GM19351 (cell line): ENCODE data around the gene BAG3.
"Not testable (repeated sequence)": the region's sequence is repeated elsewhere in the genome, so short reads cannot be mapped to it uniquely, and the experiment has no call there.

Experiments
- ATAC-seq: cut with Tn5 transposase; IDR thresholded peaks from one replicate; pipeline ENCODE4 v1.9.1; 2021; ENCODE audit warnings: mild to moderate bottlenecking, moderate library complexity; ENCODE audit not compliant: unreplicated experiment

The BAG3 gene

DNA sequence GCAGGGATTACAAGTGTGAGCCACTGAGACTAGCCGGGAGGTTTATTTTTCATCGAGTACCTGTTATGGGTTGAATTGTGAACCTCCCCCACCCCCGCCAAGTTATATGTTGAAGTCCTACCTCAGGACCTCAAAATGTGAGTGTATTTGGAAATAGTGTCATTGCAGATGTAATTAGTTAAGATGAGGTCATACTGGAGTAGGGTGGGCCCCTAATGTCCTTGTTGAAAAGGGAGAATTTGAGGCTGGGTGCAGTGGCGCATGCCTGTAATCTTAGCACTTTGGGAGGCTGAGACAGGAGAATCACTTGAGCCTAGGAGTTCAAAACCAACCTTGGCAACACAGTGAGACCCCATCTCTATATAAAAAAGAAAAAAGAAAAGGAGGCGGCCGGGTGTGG lies 10.8 kb upstream of the BAG3 start:
- ATAC-seq, result no peak

DNA sequence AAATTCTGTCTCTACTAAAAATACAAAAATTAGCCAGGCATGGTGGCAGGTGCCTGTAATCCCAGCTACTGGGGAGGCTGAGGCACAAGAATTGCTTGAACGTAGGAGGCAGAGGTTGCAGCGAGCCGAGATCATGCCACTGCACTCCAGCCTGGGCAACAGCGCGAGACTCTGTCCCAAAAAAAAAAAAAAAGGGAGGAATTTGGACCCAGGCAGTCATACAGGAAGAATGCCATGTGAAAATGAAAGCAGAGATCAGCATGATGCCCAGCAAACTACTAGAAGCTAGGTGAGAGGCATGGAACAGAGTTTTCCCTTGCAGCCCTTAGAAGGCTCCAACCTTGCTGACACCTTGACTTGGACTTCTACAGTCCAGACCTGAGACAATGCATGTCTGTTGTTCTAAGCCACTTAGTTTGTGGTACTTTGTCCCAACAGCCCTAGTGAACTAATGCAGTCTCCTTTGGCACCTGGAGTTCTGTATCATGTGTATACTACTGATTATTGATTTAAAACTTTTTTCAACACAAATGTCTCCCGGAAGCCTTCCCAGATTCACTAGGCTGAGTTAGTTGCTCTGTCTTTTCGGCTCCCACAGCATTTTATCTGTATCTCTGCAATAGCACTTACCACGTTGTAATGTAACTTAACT lies 10.2 kb upstream of the BAG3 start:
- no peak for ATAC-seq

DNA sequence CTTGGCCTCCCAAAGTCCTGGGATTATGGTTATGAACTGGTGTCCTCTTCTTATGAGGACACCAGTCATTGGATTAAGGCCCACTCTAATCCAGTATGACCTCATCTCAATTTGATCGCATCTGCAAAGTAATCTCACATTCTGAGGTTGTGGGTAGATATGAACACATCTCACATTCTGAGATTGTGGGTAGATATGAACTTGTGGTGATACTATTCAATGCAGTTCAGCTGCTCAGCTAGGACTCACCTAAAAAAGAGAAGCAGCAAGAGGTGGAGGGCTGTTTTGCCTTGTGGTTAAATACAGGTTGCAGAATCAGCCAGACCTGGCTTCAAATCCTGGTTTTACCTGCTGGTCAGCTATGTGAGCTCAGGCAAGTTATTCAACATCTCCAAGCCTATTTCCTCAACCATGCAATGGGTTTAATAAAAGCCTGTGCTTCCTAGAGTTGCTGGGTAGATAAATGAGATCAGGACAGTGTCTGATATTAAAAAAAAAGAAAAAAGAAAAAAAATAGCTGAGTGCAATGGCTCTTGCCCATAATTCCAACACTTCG lies 8.5 kb upstream of the BAG3 start:
- no peak for ATAC-seq

DNA sequence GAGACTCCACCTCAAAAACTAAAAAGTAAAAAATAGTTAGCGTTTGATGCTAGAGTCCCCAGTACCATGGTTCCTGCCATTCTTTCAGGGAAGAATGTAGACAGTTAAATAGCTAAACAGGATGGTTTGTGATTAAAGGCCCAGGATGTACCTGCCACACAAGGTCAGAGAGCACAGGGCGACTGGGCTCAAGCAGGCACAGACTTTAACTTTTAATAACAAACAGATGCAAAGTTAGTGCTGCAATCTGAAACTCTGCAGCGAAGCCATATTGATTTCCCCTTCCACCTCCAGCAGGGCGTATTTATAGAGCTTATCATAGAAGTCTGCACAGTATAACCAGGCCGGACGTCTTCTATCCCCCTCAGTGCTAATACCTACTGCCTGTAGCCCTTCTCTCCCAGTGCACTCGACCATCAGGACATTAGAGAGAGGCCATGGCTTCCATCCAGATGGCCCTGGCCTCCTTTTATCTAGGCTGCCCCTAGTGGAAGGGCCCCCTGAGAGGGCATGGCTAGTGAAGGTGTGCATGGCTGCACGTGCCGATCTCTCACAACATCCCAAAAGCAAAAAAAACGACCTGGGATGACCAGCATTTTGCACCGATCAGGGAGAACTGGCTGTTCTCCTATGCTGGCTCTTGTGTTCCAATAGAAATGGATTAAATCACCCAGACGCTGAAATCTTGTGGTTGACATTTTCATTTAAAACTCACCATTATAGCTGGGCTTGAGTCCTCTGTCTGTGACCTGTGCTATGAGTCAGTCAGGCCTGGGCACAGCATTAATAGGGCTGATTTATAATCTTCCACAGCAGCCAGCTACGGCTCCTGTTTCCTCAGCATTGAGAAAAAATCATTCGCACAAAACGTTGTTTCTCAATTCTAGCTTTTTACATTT lies 7.6 kb upstream of the BAG3 start:
- ATAC-seq, result no peak

DNA sequence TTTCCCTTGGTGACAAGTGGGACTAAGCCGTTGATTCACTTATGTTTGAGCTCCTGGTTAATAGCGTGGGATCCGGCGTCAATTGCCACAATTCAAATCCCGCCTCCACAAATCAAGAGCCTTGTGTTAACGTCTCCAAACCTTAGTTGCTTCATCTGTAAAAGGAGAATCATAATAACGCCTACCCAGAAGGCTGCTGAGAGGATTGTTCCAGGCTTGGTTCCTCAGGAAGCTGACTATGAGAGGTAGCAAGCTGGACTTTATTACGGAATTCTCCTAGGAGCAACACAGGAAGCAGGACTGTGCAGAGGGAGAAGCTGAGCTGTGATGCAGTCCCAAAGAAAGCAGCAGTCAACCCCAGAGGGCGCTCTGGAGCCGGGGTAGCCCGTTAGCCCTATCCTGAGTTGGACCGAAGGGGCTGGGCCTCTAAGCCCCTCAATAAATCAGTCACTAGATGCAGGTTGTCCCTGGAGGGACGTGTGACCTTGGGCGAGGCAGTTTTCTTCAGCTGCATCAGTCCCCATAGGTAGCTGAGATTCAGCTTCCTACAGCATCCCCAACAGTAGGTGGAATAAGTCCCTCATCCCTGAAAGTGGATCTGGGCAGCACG lies 6.9 kb upstream of the BAG3 start:
- no peak for ATAC-seq

DNA sequence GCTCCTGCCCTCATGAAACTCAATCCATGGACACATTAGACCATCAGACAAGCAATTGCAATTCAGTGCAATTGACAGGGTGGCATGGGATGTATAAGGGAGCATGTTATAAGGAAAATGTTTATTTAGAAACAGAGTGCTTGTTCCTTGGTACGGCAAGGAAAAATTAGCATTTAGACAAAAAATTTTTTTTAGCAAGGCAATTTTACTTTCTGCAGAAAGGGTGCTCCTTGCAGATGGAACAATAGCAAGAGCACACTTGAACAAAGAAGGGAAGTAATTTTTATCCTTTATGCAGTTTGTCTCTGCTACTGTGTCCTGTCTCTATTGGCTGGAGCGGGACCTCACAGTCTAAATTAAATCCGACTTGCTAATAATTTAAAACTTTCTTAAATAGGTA lies 6.2 kb upstream of the BAG3 start:
- no peak for ATAC-seq

DNA sequence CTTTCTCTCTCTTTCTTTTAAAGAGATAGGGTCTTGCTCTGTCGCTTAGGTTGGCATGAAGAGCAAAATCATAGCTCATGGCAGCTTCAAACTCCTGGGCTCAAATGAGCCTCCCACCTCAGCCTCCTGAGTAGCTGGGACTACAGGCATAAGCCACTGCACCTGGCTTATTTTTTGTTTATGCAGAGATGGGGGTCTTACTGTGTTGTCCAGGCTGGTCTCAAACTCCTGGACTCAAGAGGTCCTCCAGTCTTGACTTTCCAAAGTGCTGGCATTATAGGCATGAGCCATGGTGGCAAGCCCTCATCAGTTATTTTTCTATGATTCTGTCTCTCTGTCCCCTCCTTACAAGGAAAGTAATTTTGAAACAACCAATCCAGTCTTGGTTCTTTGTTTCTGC lies 1.1 kb upstream of the BAG3 start:
- no peak for ATAC-seq

DNA sequence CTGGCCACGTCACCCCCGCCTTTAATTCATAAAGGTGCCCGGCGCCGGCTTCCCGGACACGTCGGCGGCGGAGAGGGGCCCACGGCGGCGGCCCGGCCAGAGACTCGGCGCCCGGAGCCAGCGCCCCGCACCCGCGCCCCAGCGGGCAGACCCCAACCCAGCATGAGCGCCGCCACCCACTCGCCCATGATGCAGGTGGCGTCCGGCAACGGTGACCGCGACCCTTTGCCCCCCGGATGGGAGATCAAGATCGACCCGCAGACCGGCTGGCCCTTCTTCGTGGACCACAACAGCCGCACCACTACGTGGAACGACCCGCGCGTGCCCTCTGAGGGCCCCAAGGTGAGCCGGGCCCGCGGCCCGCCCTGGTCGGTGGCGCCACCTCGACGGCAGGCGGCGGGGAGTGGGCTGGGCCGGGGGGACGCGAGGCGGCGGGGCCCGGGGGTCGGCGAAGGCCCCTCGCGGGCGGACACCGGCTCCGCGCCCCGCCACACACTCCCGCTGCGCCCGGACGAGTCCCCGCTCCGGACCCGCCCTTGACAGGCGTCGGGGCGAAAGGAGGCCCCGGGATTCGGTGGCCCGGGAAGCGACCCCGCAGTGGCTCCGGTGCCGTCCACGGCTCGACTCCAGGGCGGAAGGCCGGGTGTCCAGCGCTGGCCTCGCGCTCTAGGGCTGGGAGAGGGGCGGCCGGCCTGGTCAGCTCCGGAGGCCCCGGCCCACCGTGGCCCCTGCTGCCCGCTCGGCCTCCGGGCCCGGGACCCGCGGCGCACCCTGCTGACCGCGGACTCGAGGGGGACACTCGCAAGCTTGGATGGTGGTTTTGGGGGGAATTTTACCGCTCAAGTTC lies 557 bp downstream of the BAG3 start:
- ATAC-seq, result peak; percentile 31

DNA sequence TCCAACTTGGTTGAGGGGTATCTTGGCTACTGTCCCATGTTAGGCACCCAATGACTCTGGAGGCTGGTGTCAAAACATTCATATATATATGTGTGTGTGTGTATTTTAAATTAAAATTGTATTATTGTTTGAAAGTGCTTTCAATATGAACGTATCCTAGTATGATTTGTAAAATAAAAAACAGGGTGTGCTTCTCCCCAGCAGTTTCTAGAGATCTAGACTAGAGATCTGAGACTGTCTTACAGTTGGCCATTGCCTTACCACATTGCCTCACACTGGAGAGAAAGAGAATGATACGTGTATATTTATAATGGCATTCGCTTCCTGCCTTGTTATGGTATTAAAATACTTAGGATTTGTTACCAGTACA lies 1.2 kb downstream of the BAG3 start:
- no peak for ATAC-seq

DNA sequence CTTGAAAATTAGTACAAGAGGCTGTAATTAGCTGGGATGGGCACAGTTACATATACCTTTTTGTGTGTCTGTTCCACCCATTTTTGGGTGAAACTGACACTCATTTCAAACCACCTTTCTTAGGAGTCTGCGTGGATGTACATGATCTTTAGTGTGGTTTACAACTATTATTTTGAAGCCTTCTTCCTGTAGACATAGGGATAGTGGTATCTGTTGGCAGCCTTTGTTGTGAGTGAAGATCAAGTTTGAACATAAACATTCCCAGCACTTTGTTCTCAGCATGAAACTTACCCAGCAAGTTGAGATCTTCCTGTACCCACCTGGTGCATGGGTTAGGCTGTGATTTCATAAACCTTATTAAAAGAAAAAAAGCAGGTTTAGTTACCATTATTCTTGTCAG lies 2.0 kb downstream of the BAG3 start:
- no peak for ATAC-seq

DNA sequence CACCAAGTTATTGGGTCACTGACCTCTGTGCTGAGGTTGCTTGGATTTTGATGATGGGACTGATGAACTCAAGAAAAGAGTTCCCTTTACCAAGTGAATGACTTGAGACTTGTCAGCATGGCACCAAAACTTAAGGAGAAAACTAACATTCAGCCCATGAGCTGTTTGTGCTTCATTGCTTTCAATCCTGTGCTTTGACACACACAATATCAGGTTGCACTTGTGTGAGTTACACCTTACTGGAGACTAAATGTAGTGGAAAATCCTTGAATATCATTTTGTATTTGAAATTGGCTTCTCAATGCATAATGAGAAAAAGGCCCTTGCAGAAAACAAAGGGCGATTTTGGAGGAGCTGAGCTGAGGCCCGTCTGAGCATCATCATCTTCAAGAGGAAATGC lies 2.7 kb downstream of the BAG3 start:
- ATAC-seq, result no peak

DNA sequence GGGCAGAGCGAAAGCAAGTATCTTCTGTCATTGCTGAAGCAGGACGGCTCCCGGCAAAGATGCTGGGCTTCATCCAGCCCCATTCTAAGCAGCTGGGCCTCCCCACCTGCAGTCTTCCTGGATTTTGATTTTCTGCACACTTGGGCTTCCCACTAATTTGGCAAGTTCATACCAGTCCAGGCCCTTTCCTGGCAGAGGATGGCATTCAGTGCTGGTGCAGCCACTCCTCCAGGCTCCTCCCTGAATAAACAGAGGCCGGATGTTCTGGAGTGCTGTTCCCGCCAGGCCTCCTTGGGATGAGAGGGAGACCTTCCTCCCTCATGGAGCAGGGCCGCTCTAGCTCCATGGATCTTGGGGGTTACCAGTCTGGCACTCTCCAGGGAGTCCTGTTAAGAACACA lies 3.4 kb downstream of the BAG3 start:
- ATAC-seq, result no peak

DNA sequence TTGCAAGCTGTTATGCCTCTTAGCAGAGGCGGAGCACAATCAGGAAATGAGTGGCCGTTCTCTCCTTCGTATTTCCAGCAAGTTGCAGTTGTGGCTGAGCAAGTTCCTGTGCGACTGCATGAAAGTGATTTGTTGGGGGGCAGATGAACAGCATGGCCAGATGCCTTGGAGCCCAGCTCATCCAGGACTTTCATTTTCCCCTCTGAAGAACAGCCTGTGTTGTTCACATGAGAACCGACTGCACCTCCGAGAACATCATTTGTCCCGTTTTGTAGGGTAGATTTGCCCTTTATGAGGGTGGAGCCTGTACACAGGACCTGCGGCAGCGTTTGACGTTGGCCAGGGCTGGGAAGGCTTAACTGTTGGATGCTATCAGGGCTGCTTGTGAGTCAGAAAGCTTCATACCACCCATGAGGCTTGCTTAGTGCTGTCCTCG lies 4.4 kb downstream of the BAG3 start:
- ATAC-seq, result no peak

DNA sequence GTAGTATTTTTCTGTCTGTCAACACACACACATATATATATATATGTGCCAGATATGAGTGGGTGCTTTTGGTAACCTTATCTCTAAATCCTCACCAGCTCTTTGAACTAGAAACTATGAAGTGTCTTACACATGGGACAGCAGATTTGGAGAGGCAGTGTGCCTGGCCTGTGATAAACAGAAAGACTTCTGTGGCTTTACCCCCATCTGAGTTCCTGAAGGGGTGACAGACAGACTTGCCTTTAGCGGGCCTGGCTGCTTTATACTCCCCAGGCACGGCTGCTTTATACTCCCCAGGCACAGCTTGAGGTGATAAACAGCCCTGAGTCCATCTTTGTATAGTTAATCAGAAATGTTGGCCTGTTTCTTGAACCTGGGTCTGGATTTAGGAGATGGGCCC lies 5.6 kb downstream of the BAG3 start:
- ATAC-seq, result no peak

DNA sequence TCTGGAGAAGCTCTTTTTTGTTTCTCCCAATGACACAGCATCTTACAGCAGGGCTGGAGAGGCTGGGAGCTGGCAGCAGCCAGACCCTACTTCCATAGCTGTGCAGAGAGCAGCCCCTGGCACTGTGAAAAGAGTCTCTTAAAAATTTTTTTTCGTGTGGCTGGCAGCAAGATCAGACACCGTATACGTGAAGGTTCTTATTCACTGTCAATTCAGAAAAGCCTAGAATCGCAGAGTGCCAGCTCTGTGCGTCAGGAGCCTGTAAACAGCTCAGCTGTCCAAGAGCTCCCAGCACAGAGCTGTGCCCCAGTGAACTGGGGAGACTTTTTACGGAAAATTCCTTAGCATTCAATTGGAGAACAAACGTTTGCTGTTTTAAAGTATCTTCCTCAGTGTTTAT lies 6.5 kb downstream of the BAG3 start:
- ATAC-seq, result no peak

DNA sequence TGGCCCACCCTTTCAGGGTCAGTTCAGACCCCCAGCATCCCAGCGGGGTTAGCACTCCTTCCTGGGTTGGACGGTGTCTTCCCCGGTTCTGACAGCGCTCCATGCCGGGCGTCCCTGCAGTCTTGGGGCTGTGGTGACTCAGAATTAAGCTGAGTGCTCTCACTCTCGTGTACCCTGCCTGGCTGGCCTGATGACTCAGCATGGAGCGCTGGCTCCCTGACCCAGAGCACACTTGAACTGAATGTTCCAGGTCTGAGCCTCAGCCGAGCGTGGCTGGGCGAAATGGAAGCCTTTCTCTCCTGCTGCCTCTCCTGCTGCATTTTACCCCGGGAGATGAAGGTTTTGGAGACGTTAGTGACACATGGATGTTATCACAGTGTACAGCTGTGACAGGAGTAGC lies 7.1 kb downstream of the BAG3 start:
- no peak for ATAC-seq

DNA sequence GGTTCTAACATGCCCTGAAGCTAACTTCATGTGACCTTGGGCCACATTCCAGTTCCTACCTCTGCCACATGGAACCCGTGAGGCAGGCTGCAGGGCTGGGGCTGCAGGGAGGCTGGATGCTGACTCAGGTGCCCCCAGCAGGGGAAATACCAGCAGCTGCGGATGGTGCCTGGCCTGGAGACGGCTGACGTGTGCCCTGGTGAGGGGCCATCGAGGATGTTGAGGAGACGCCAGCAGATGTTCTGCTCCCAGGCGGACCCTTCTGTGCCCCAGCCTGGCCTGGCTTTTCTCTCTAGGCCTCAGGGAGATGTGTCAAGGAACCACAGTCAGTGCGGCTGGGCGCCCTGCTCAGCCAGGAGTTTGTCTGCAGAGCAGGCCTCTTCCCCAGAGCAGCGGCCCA lies 8.8 kb downstream of the BAG3 start:
- no peak for ATAC-seq

DNA sequence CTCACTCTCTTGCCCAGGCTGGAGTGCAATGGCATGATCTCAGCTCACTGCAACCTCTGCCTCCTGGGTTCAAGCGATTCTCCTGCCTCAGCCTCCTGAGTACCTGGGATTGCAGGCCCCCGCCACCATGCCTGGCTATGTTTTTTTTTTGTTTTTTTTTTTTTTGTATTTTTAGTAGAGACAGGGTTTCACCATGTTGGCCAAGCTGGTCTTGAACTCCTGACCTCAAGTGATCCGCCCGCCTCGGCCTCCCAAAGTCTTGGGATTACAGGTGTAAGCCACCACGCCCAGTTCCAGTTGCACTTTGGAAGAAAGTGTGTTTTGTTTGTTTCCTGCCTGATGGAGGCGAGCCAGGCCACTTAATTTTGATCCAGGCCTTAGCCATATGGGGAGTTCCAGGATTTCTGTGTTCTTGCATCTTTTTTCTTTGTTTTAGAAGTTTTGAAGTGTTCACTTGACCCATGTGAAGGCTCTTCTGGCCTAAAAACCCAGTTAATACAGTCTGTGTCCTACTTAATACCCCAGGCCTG lies 11.0 kb downstream of the BAG3 start:
- ATAC-seq, result not testable (repeated sequence)

DNA sequence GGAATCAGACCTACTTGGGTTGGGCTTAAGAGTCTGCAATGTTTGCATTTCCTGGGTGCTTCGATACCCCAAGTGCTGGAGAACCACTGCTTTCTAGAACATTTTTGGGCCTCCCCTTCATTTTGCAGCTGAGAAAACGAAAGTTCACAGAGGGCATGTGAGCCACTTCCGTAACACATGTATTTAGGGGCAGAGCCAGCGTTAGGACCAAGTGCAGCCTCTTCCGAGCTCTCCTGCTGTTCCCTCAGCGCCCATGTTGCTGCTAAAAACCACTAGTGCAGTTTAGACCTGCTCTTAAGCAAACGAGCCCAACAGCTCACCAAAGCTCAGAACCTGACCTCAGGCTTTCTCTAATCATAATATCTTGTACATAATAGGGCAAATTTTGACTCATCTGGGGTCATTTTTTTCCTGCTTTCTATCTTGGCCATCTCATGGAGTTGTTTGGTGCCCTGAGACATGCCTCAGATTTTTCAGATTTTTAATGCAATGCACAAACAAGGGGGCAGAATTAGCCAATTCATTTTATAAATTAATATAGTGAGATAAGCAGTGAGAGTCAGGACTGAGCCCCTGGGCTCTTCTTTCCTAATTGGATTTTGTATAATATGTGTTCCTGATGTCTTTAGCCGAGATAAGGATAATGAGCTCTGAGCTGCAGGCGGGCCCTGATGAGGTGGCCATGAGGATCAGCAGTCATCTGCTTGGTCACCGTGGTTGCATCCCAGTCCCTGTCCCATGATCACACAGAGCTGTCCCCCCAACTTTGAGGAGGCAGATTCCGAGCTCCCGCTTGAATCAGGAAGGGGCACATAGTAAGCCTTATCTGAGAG lies 12.9 kb downstream of the BAG3 start:
- ATAC-seq, result no peak
